Muscle layer of duodenum (tissue), 2 donors: ENCODE results near the gene PWWP2A.
A peak's percentile ranks its signal among the peaks of the same experiment; 100 is the strongest.
"Not testable (repeated sequence)": the region's sequence is repeated elsewhere in the genome, so short reads cannot be mapped to it uniquely, and the experiment has no call there.

Experiments
- H3K27ac ChIP-seq: one replicate; pipeline ENCODE4 v1.7.0; 2013; ENCODE audit warnings: mild to moderate bottlenecking, low read length
- H3K27me3 ChIP-seq: one replicate; pipeline ENCODE4 v1.7.0; 2013; ENCODE audit warnings: low read depth, mild to moderate bottlenecking, control low read depth, low read length
- H3K36me3 ChIP-seq, 2 donors: one replicate each; pipeline ENCODE4 v1.7.0; 2013; ENCODE audit warnings: low read length in 2 of 2, control low read depth in 1 of 2, mild to moderate bottlenecking in 1 of 2; ENCODE audit not compliant: insufficient read depth in 2 of 2, control insufficient read depth in 1 of 2
- H3K4me1 ChIP-seq, 2 donors: one replicate each; pipeline ENCODE4 v1.7.0; 2013; ENCODE audit warnings: low read length in 2 of 2, mild to moderate bottlenecking in 2 of 2, control low read depth in 1 of 2, moderate library complexity in 1 of 2; ENCODE audit not compliant: insufficient read depth in 2 of 2, control insufficient read depth in 1 of 2
- H3K4me3 ChIP-seq, 2 donors: one replicate each; pipeline ENCODE4 v1.7.0; 2013; ENCODE audit warnings: low read length in 2 of 2, low read depth in 1 of 2, mild to moderate bottlenecking in 1 of 2
- H3K9me3 ChIP-seq, 2 donors: one replicate each; pipeline ENCODE4 v1.7.0; 2013; ENCODE audit warnings: low read length in 2 of 2, control low read depth in 1 of 2, mild to moderate bottlenecking in 1 of 2; ENCODE audit not compliant: control insufficient read depth in 1 of 2
- donor health status: healthy.

Gene PWWP2A

GRCh38 chr5:160069120-160069519, 50.1 kb downstream of the PWWP2A start:
- not testable (repeated sequence) for H3K4me1 ChIP-seq, H3K4me3 ChIP-seq, H3K9me3 ChIP-seq, H3K27ac ChIP-seq, H3K27me3 ChIP-seq
- peaks cover 0 to 16% of the 10 kb centered on the region in 2 donors for H3K36me3 ChIP-seq

- Histone ChIP-seq H3K27me3 (no peaks in the 10 kb centered on the region), H3K4me1 (no peaks in the 10 kb centered on the region), H3K36me3 (peaks cover 20 to 39% of the 10 kb centered on the region in 2 donors), H3K9me3 (no peaks in the 10 kb centered on the region), H3K27ac (peak overlapping the region; percentile 10), H3K4me3 (no peak overlapping the region)
Observed at GRCh38 chr5:160064995-160065614, 54.1 kb downstream of the PWWP2A start.

- Histone ChIP-seq H3K27me3 (no peaks in the 10 kb centered on the region), H3K9me3 (no peaks in the 10 kb centered on the region), H3K4me3 (no peak overlapping the region), H3K36me3 (peaks cover 27 to 46% of the 10 kb centered on the region in 2 donors), H3K4me1 (no peaks in the 10 kb centered on the region), H3K27ac (no peak overlapping the region)
Observed at GRCh38 chr5:160064417-160064810, 54.8 kb downstream of the PWWP2A start.

GRCh38 chr5:160061770-160062169, 57.5 kb downstream of the PWWP2A start:
- Histone ChIP-seq H3K36me3 (peaks cover 30 to 54% of the 10 kb centered on the region in 2 donors), H3K4me3 (no peak overlapping the region), H3K27me3 (no peaks in the 10 kb centered on the region), H3K4me1 (no peaks in the 10 kb centered on the region), H3K27ac (no peak overlapping the region), H3K9me3 (no peaks in the 10 kb centered on the region)

GRCh38 chr5:160060001-160060400, 59.2 kb downstream of the PWWP2A start:
- Histone ChIP-seq H3K4me3 (no peak overlapping the region), H3K36me3 (peaks cover 45 to 63% of the 10 kb centered on the region in 2 donors)

GRCh38 chr5:160057256-160057655, 62.0 kb downstream of the PWWP2A start:
- Histone ChIP-seq H3K36me3 (peaks cover 53 to 79% of the 10 kb centered on the region in 2 donors), H3K4me1 (no peaks in the 10 kb centered on the region), H3K4me3 (no peak overlapping the region), H3K27me3 (no peaks in the 10 kb centered on the region), H3K9me3 (no peaks in the 10 kb centered on the region), H3K27ac (no peak overlapping the region)

More at GRCh38 chr5:160060001-160060400, 59.2 kb downstream of the PWWP2A start:
- no peaks in the 10 kb centered on the region for H3K27me3 ChIP-seq
- no peaks in the 10 kb centered on the region for H3K9me3 ChIP-seq
- no peaks in the 10 kb centered on the region for H3K4me1 ChIP-seq
- no peak overlapping the region for H3K27ac ChIP-seq

GRCh38 chr5:160054831-160055230, 64.4 kb downstream of the PWWP2A start:
- Histone ChIP-seq H3K4me3 (no peak overlapping the region), H3K27ac (no peak overlapping the region), H3K9me3 (no peaks in the 10 kb centered on the region), H3K27me3 (no peaks in the 10 kb centered on the region), H3K4me1 (no peaks in the 10 kb centered on the region), H3K36me3 (peaks cover 51 to 80% of the 10 kb centered on the region in 2 donors)

GRCh38 chr5:160054047-160054446, 65.2 kb downstream of the PWWP2A start:
- Histone ChIP-seq H3K9me3 (no peaks in the 10 kb centered on the region), H3K27me3 (no peaks in the 10 kb centered on the region), H3K27ac (no peak overlapping the region), H3K4me1 (no peaks in the 10 kb centered on the region), H3K36me3 (peaks cover 52 to 79% of the 10 kb centered on the region in 2 donors), H3K4me3 (no peak overlapping the region)

- Histone ChIP-seq H3K27me3 (no peaks in the 10 kb centered on the region), H3K4me1 (no peaks in the 10 kb centered on the region), H3K36me3 (peaks cover 37 to 41% of the 10 kb centered on the region in 2 donors), H3K9me3 (no peaks in the 10 kb centered on the region), H3K4me3 (no peak overlapping the region), H3K27ac (no peak overlapping the region)
Observed at GRCh38 chr5:160049099-160049498, 70.2 kb downstream of the PWWP2A start.

GRCh38 chr5:160048131-160048530, 71.1 kb downstream of the PWWP2A start:
- no peaks in the 10 kb centered on the region for H3K27me3 ChIP-seq
- H3K27ac ChIP-seq = no peak overlapping the region
- no peaks in the 10 kb centered on the region for H3K4me1 ChIP-seq
- no peak overlapping the region for H3K4me3 ChIP-seq
- no peaks in the 10 kb centered on the region for H3K9me3 ChIP-seq
- H3K36me3 ChIP-seq = peaks cover 31 to 39% of the 10 kb centered on the region in 2 donors

GRCh38 chr5:160047423-160047822, 71.8 kb downstream of the PWWP2A start:
- Histone ChIP-seq H3K9me3 (no peaks in the 10 kb centered on the region), H3K36me3 (peaks cover 29 to 33% of the 10 kb centered on the region in 2 donors), H3K4me3 (no peak overlapping the region), H3K27me3 (no peaks in the 10 kb centered on the region), H3K4me1 (no peaks in the 10 kb centered on the region), H3K27ac (peak overlapping the region; percentile 63)

- Histone ChIP-seq H3K27ac (no peak overlapping the region), H3K4me1 (no peaks in the 10 kb centered on the region), H3K4me3 (no peak overlapping the region), H3K36me3 (peaks cover 19 to 24% of the 10 kb centered on the region in 2 donors), H3K9me3 (no peaks in the 10 kb centered on the region), H3K27me3 (no peaks in the 10 kb centered on the region)
Observed at GRCh38 chr5:160044967-160045366, 74.3 kb downstream of the PWWP2A start.
